Sigmoid colon (tissue), 7 donors: ENCODE results near the gene PRSS1. TPM values are rescaled to one million over a fixed set of nuclear protein-coding genes. Genes with fewer than 3 reads are reported as not detected.
"Not testable (repeated sequence)": the region's sequence is repeated elsewhere in the genome, so short reads cannot be mapped to it uniquely, and the experiment has no call there.

Experiments
- DNase-seq: peaks from one replicate; pipeline ENCODE4 v3.0.0-alpha.2; 2019
- H3K27ac ChIP-seq, 4 donors: fragments of 200-600 bp; sonication (generic); one replicate each; pipeline ENCODE4 v1.5.1; 2016 to 2019; ENCODE audit warnings: mild to moderate bottlenecking in 1 of 4
- H3K27me3 ChIP-seq, 3 donors: fragments of 200-600 bp; sonication (generic); one replicate each; pipeline ENCODE4 v1.5.1; 2019; ENCODE audit warnings: mild to moderate bottlenecking in 1 of 3
- H3K36me3 ChIP-seq, 4 donors: fragments of 200-600 bp; sonication (generic); one replicate each; pipeline ENCODE4 v1.5.1; 2016 to 2019
- H3K4me1 ChIP-seq, 4 donors: fragments of 200-600 bp; sonication (generic); one replicate each; pipeline ENCODE4 v1.5.1; 2017 to 2019
- H3K4me3 ChIP-seq, 4 donors: fragments of 200-600 bp; sonication (generic); one replicate each; pipeline ENCODE4 v1.5.1; 2017 to 2019; ENCODE audit warnings: mild to moderate bottlenecking in 2 of 4, moderate library complexity in 1 of 4
- H3K9me3 ChIP-seq, 4 donors: fragments of 200-600 bp in 3 of 4; sonication (generic) in 3 of 4; one replicate each; pipeline versions ENCODE4 v1.5.1 to v1.6.1; 2013 to 2019
- CTCF ChIP-seq, 4 experiments: fragments of 450-650 bp in 3 of 4; fragments of 200-600 bp in 1 of 4; IDR thresholded peaks; one replicate each; pipeline ENCODE4 v1.5.1; 2016 to 2019; ENCODE audit warnings: antibody characterized with exemption in 4 of 4, mild to moderate bottlenecking in 3 of 4, moderate library complexity in 2 of 4
- EP300 ChIP-seq, 4 donors: sonication (generic); formaldehyde crosslinking; IDR thresholded peaks; one replicate each; pipeline ENCODE4 v1.6.1; 2017; ENCODE audit warnings: antibody characterized with exemption in 4 of 4
- POLR2A ChIP-seq, 2 donors: fragments of 450-650 bp; IDR thresholded peaks; one replicate each; pipeline ENCODE4 v1.6.1; 2016; ENCODE audit warnings: antibody characterized with exemption in 2 of 2, mild to moderate bottlenecking in 2 of 2, moderate library complexity in 2 of 2
- POLR2AphosphoS5 ChIP-seq, 4 donors: sonication (generic); formaldehyde crosslinking; IDR thresholded peaks; one replicate each; pipeline ENCODE4 v1.6.1; 2017; ENCODE audit warnings: antibody characterized with exemption in 4 of 4
- WGBS, 2 donors: extraction: QIAGEN DNeasy Blood & Tissue Kit; methylation state at CpG; one replicate each; pipeline ENCODE4 v1.1.7; 2013; 5-methylcytosine and 5-hydroxymethylcytosine counted together
- intact Hi-C: fragments of 100-400 bp; cut with DNase I; formaldehyde crosslinking; loops from one replicate; pipeline ENCODE4 v1.15.1; 2023
- polyA plus RNA-seq, 3 donors: library from polyadenylated mRNA; stranded (reverse); fragments of 200-250 nt; gene quantifications; one replicate each; pipeline ENCODE4 v1.2.3, GENCODE V29; 2013
- total RNA-seq, 4 donors: library from RNA; depleted of rRNA; stranded (reverse); fragments of >200 nt; gene quantifications; one replicate each; pipeline ENCODE4 v1.1.0, GENCODE V29; 2016
- donor health status: healthy with polysubstance abuse.
- donor health status: Bipolar disorder and iron deficiency.
- donor health status: healthy.

PRSS1 gene
- total and polyA plus RNA-seq, 7 donors: 0.67 to 25.8 (median 1.8) TPM; not detected in 4

GRCh38 chr7:142776206-142776844, 27.1 kb downstream of the PRSS1 start:
- intact Hi-C loops: no loop called here
- Histone ChIP-seq H3K27me3 (no peaks in the 10 kb centered on the region), H3K36me3 (no peaks in the 10 kb centered on the region), H3K4me3 (no peak overlapping the region), H3K27ac (no peak overlapping the region), H3K9me3 (no peaks in the 10 kb centered on the region), H3K4me1 (no peaks in the 10 kb centered on the region)
- no peak for DNase-seq
- no peak for TF ChIP-seq CTCF (IDR thresholded peaks at IDR 0.05)
- TF ChIP-seq POLR2AphosphoS5 (IDR thresholded peaks at IDR 0.05): no peak
- TF ChIP-seq POLR2A (IDR thresholded peaks at IDR 0.05): no peak
- no peak for TF ChIP-seq EP300 (IDR thresholded peaks at IDR 0.05)
- WGBS, 2 donors: 71 to 79% methylated on average over 9 of the region's 9 CpGs

GRCh38 chr7:142776845-142777225, 27.6 kb downstream of the PRSS1 start:
- H3K27ac ChIP-seq, H3K4me1 ChIP-seq, H3K4me3 ChIP-seq, DNase-seq, intact Hi-C loops, H3K9me3 ChIP-seq, H3K36me3 ChIP-seq, H3K27me3 ChIP-seq: not testable (repeated sequence)
- WGBS, 2 donors: 94% methylated on average over 2 of the region's 2 CpGs

- peaks cover 0 to 2% (median under 1%) of the 10 kb centered on the region in 3 donors for H3K27me3 ChIP-seq
- intact Hi-C loops: no loop called here
- DNase-seq: no peak
- no peaks in the 10 kb centered on the region for H3K9me3 ChIP-seq
- no peak overlapping the region for H3K4me3 ChIP-seq
- no peak overlapping the region for H3K27ac ChIP-seq
- no peaks in the 10 kb centered on the region for H3K4me1 ChIP-seq
- no peaks in the 10 kb centered on the region for H3K36me3 ChIP-seq
- TF ChIP-seq CTCF (IDR thresholded peaks at IDR 0.05) (no peak), POLR2A (IDR thresholded peaks at IDR 0.05) (no peak), EP300 (IDR thresholded peaks at IDR 0.05) (no peak), POLR2AphosphoS5 (IDR thresholded peaks at IDR 0.05) (no peak)
- whole genome bisulfite sequencing, 2 donors: 97% methylated on average over 2 of the region's 2 CpGs
Observed at GRCh38 chr7:142777318-142777717, 28.0 kb downstream of the PRSS1 start.

- intact Hi-C loops: loop anchor here (1.0 to 10.0 kb wide), 3 partner anchors 114 to 178 kb away; no protein-coding TSS in a partner anchor
- DNase-seq: peak; percentile 90
- 10 to 12% methylated on average over 32 of the region's 32 CpGs for WGBS, 2 donors
- Histone ChIP-seq H3K4me1 (peaks cover 0 to 5% (median 2%) of the 10 kb centered on the region in 4 donors), H3K9me3 (no peaks in the 10 kb centered on the region), H3K4me3 (peak overlapping the region in 3 of 4 donors; percentile 27 to 33 (median 28)), H3K27ac (no peak overlapping the region), H3K27me3 (peaks cover 0 to 9% (median 5%) of the 10 kb centered on the region in 3 donors), H3K36me3 (no peaks in the 10 kb centered on the region)
- no peak for TF ChIP-seq EP300 (IDR thresholded peaks at IDR 0.05)
- TF ChIP-seq POLR2AphosphoS5 (IDR thresholded peaks at IDR 0.05): no peak
- TF ChIP-seq CTCF (IDR thresholded peaks at IDR 0.05): peak; percentile 80 to 89 (median 86)
- no peak for TF ChIP-seq POLR2A (IDR thresholded peaks at IDR 0.05)
Observed at GRCh38 chr7:142782922-142783900, 33.9 kb downstream of the PRSS1 start.

GRCh38 chr7:142784096-142784495, 34.8 kb downstream of the PRSS1 start:
- TF ChIP-seq POLR2AphosphoS5 (IDR thresholded peaks at IDR 0.05): no peak
- no peak for TF ChIP-seq EP300 (IDR thresholded peaks at IDR 0.05)
- TF ChIP-seq CTCF (IDR thresholded peaks at IDR 0.05): no peak
- TF ChIP-seq POLR2A (IDR thresholded peaks at IDR 0.05): no peak
- H3K36me3 ChIP-seq: no peaks in the 10 kb centered on the region
- peaks cover 0 to 5% (median 2%) of the 10 kb centered on the region in 4 donors for H3K4me1 ChIP-seq
- H3K27me3 ChIP-seq: peaks cover 0 to 9% (median 5%) of the 10 kb centered on the region in 3 donors
- 68 to 89% methylated on average over 7 of the region's 7 CpGs for WGBS, 2 donors
- no peaks in the 10 kb centered on the region for H3K9me3 ChIP-seq
- H3K4me3 ChIP-seq: no peak overlapping the region
- DNase-seq: peak; percentile 3
- no peak overlapping the region for H3K27ac ChIP-seq
- intact Hi-C loops: loop anchor here (10.0 kb wide), 1 partner anchor 179 kb away; no protein-coding TSS in a partner anchor
